HG03460 (cell line): Measurements from ENCODE around the gene CNKSR1.

ENCODE experiments used
- ATAC-seq: cut with Tn5 transposase; IDR thresholded peaks from one replicate; pipeline ENCODE4 v1.9.1; 2021; ENCODE audit not compliant: unreplicated experiment

Gene CNKSR1

DNA sequence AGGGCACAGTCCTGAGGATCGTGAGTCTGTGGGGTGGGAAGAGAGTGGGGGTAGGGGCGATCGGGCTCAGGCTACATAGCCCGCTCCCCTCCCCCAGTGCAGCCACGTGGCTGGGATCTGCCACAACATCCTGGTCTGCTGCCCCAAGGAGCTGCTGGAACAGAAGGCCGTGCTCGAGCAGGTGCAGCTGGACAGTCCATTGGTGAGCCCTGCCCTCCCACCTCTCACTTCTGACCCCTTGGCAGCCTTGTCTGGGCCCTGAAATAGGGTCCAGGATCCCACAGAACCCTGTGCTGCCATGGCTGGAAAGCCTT lies 5.0 kb downstream of the CNKSR1 start:
- no peak for ATAC-seq

DNA sequence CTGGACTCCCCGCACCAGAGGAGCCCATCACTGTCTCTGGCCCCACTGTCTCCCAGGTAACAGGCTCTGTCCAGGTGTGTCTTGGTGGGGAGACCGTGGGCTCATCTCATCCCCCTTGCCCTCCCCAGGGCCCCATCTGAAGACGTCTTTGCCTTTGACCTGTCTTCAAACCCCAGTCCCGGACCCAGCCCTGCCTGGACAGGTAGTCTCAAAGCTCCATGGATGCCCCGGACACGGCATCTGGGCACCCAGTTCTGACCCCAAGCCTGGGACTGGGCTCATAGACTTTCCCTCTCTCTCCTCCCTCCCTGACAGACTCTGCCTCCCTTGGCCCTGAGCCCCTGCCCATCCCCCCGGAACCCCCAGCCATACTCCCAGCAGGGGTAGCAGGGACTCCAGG lies 6.8 kb downstream of the CNKSR1 start:
- no peak for ATAC-seq

DNA sequence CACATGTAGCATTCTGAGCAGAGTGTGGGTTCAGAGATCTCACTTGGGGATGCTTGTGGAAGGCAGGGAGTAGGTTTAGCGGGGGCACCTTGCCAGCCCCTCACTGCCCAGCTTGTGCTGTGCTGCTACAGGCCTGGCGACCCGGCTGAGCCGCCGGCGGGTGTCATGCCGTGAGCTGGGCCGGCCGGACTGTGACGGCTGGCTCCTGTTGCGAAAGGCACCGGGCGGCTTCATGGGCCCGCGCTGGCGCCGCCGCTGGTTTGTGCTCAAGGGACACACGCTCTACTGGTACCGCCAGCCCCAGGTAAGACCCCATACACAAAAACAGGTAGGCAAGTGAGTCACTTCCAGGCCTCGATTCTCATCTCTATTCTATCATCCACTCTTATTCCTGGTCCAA lies 7.6 kb downstream of the CNKSR1 start:
- no peak for ATAC-seq

DNA sequence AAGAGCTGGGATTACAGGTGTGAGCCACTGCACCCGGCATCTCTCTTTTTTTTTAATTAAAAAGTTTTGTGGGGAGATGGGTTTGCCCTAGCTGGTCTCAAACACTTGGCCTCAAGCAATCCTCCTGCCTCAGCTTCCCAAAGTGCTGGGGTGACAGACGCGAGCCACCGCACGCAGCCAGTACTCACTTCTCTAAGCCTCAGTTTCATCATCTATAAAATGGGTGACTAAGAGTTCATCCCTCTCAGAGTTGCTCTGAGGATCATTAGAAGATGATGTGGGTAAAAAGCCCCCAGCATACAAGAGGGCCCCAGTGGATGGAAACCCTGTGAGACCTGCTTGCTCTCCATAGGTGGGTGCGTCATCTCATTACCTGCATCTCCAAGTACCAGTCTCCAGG lies 10.6 kb downstream of the CNKSR1 start:
- ATAC-seq: no peak

DNA sequence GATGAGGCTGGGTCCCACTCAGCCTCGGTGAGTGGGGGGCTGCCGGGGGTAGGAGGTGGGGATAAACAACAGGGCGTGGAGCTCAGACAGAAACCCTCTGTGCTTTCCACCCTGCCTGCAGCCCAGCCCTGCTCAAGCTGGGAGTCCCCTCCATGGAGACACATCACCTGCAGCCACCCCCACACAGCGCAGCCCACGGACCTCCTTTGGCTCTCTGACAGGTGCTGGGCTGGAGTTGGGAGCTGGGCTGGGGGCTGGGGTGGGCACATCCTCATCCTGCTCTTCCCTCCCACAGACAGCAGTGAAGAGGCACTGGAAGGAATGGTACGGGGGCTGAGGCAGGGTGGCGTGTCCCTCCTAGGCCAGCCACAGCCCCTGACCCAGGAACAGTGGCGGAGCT lies 11.2 kb downstream of the CNKSR1 start:
- ATAC-seq: no peak

DNA sequence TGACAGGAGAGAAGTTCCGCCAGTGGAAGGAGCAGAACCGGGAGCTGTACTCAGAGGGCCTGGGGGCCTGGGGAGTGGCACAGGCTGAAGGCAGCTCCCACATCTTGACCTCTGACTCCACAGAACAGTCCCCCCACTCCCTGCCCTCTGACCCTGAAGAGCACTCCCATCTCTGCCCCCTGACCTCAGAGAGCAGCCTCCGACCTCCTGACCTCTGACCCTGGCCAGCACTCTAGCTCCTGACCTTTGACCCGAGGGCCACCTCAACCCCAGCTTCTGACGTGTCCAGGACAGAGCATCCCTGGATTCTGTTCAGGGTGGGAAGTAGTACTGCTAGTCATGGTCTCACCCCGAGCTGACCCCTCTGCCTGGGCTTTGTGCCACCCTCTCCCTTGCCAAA lies 12.0 kb downstream of the CNKSR1 start:
- ATAC-seq: no peak

DNA sequence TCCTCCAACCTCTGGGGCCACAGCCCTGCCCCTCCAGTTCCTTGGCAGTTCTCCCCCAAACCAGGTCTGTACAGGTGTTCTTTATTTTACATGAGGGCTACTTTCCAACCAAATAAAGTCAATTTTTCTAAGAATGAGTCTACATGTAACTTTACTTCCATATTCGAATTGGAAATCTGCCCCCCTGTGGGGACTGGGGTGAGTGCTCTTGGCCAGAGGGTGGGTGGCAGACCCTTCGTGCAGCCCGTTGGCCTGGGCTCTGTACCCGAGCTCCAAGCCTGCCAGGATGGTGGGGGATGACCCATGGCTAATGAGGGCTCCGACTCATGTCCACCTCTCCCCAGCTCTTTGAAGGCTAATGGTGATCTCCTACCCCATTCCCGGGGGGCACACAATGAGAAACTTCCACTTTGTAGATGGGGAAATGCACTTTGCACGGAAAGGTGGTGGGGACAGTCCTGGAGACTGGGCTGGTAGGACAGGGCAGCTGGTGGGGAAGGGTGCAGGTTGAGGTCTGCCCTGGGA lies 12.5 kb downstream of the CNKSR1 start:
- no peak for ATAC-seq

DNA sequence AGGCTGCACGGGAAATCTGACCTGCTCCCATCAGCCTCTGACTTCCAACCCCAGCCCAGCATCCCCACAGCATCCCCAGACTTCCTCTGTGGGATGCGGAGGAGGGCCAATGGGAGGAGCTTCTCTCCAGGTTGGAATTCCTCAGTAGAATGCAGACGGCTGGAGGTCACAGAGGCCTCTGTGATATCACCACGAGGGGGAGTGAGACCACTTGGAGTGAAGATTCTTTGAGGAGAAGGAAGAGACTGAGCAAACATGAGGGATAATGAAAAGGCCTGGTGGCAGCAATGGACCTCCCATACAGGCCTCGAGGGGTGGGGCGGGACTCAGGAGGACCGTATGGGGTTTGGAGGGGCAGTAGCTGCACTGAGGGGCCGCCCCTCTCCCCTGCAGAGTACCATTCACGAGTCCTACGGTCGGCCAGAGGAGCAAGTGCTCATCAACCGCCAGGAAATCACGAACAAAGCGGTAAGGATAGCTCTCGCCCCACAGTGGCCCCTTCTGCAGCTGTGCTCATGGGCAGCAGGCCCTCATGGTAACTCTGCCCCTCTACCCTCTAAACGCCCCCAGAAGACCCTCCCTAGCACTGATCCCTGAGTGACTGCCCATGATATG lies 13.2 kb downstream of the CNKSR1 start, which contains the start of gene CATSPER4:
Gene CATSPER4 (plus strand): TSS at position 230 of the 615 bp plus-strand sequence. CDS start 26 bp downstream, at position 256.
- no peak for ATAC-seq

DNA sequence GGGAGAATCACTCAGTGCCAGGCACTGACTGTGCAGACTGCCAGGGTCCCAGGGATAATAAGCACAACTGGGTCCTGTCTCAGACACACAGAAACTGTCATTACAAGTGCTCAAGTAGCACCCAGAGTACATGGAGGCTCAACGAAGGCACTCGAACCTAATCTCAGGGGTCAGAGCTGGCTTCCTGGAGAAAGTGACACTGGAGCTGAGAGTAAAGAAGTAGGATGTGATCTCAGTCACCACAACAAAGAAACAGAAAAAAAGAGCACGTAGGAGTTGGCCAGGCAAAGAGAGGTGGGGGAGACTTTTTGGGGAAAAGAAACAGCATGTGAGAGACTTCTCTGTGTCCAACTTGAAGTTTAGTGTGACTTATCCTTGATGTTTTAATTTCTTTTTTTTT lies 14.4 kb downstream of the CNKSR1 start:
- no peak for ATAC-seq

DNA sequence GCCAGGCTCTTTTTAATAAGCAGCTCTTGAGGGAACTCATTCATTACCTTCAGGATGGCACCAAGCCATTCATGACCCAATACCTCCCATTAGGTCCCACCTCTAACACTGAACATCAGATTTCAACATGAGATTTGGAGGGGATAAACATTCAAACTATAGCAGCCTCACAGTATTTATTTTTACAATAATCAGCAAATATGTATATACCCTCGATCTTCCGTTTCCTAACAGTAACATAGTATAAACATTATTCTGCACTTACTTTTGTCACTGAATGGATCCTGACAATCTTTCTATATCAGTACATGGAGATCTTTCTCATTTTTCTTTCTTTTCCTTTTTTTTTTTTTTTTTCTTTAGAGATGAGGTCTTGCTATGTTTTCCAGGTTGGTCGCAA lies 18.5 kb downstream of the CNKSR1 start:
- no peak for ATAC-seq

DNA sequence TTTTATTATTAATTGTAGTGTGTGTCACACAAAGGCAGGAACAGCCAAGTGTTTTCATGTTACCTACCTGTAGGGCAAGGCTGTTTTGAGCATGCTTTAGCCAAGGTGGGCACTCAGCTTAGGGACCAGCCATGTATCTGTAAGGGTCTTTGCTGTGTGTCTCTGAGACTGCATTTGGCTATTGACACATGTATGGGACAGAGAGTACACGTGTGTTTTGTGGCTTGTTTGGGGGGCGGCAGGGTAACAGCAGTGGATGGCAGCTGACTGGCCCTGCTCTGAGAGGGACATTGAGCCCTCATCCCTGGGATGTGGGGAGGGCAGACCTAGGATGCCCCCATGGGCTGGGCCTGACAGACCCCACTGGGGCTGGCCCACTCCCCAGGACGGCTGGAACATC lies 20.0 kb downstream of the CNKSR1 start:
- no peak for ATAC-seq

DNA sequence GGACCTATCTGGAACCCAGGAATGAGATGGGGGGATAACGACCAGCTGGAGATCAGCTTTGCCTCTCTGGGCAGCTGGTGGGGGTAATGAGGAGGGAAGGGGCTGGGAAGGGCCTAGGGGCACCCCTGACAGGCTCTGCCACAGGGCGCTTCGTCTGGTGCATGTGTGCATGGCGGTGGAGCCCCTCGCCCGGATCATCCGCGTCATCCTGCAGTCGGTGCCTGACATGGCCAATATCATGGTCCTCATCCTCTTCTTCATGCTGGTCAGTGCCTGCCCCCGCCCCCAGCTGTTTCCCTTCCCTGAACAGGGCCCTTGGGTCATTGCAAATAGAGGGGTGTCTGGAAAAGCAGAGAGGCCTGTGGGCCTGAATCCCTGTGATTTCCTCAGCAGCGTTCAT lies 20.5 kb downstream of the CNKSR1 start:
- no peak for ATAC-seq

DNA sequence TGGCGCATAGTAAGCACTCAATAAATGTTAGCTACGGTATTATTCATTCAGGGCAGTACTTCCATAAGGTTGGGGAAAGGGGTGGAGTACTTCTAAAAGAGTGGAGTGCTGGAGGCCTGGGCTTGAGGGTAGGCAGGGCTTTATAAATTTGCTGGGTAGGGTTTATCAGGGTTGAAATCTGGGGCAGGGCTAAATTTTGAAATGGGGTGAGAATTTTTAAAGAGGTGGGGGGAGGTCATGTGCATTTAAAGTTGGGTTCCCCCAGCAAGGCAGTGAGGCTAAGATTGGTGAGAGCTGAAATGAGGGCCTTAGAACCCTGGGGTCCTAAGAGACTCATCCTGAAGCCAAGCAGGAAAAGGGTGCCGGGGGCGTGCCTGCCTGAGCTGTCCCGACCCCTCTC lies 23.1 kb downstream of the CNKSR1 start:
- ATAC-seq: no peak

DNA sequence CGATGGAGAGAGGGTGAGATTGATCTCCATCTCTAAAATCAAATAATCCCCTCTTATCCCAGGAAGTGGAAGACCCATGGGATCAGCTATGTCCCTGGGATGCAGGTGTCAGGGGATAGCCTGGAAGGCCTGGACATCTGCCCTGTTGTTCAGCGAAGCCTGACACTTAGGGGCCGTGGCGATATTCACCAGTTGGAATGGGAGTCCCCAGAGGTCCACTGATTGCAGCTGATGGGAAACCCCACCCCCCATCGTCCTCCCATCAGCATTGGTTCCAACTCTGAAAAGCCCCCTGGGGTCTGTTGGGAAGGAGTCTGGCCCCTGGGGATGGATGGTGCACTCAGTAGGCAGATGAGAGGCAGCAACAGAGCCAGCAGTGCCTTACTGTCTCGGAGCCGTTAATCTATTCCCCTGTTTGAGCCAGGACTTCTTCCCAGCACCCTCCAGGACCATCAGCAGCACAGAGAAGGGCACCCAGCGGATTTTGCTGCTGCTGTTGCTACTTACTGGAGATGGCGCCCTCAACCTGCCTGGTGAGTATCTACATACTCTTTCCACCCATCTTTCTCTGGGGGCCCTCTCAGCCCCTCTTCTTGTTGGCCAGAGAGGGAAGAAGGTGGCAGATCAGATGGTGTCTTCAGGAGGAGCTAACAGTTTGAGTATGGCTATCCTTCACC lies 26.5 kb downstream of the CNKSR1 start:
- no peak for ATAC-seq

DNA sequence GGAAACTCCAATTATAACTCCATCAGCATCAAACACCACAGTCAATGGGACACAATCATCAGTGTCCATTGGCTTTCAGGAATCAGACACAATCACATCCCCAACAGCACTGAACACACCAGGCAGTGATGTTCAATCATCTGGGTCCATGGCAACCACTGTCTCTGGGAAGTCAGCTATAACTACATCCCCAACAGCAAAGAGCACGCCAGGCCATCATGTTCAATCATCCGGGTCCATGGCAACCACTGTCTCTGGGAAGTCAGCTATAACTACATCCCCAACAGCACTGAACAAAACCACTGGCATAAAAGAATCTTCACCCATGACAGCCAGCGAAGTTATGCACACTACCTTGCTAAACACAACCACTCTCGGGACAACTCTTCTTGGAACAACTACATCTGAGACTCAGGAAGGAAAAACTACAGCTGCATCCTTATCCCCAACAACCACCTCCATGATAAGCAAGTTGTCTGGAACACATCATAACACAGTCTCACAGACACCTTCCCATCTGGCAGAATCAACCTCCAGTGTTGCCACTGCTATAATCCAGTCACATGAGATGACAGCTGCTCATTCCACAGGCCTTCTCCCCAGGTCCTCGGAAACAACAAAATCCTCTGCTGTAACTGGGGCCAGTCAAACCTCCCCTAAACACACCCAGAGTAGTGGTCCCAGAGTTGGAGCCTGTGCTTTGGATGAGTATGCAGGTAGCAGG lies 33.0 kb downstream of the CNKSR1 start:
- ATAC-seq: no peak

DNA sequence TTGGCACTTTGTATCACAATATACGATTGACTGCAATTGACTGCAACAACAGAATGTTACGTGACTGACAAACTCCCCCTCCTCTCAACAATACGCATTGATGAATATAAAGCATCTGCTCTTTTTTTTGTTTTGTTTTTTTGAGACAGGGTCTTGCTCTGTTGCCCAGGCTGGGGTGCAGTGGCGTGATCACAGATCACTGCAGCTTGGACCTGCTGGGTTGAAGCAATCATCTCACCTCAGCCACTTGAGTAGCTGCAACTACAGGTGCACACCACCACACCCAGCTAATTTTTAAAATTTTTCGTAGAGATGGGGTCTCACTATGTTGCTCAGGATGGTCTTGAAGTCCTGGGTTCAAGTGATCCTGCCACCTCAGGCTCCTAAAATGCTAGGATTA lies 35.4 kb downstream of the CNKSR1 start:
- ATAC-seq: no peak

DNA sequence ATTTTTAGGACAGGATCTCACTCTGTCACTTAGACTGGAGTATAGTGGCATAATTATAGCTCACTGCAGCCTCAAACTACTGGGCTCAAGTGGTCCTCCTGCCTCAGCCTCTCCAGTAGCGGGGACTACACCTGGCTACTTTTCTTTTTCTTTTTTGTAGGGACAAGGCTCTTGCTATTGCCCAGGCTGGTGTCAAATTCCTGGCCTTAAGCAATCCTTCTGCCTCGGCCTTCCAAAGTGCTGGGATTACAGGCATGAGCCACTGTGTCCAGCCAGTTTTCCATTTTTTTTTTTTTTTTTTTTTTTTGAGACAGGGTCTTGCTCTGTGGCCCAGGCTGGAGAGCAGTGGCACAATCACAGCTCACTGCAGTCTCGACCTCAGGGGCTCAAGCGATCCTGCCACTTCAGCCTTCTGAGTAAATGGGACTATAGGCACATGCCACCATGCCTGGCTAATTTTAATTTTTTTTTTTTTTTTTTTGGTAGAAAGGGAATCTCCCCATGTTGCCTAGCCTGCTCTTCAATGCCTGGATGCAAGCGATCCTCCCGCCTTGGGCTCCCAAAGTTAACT lies 36.1 kb downstream of the CNKSR1 start:
- no peak for ATAC-seq

DNA sequence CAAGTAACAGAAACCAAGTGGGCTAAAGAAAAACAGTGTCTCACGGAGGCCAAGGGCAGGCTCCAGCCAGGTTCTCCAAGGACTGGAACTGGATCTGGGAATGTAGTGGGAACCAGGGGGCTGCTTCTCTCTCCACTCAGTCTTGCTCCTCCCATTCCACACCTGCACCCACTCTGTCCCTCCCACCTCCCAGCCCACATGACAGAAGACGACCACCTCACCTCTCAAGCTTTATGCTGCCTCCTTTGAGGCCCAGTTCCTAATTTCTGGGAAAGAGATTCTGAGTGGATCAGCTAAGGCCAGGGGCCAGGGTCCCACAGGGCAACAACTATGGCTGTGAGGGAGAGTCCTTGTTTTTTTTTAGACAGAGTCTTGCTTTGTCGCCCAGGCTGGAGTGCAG lies 38.0 kb downstream of the CNKSR1 start:
- no peak for ATAC-seq

DNA sequence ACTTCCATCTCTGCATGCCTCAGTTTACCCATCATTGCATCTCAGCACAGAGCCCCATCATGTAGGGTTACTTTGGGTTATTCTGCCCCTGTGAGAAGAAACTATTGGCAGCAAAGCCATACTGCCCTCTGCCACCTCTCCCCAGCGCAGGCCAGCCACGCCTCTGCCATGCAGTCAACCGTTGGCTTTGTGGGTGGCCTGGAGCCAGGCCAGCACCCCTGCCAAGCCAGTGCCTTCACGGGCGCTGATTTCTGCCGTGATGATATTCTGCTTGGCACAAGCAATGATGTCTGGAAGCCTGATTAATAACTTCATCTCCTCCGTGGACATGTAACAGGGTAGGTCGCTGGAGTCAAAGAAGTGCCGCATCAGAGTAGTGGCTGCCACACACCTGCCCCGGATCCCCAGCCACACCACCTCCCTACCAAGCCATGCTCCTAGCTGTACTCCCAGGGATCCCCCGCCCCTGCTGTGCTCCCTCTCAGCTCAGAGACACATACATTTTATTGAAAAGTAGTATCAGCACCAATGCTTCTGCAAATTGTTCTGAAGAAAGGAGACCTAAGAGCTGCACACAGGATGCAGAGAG lies 41.7 kb downstream of the CNKSR1 start:
- no peak for ATAC-seq

DNA sequence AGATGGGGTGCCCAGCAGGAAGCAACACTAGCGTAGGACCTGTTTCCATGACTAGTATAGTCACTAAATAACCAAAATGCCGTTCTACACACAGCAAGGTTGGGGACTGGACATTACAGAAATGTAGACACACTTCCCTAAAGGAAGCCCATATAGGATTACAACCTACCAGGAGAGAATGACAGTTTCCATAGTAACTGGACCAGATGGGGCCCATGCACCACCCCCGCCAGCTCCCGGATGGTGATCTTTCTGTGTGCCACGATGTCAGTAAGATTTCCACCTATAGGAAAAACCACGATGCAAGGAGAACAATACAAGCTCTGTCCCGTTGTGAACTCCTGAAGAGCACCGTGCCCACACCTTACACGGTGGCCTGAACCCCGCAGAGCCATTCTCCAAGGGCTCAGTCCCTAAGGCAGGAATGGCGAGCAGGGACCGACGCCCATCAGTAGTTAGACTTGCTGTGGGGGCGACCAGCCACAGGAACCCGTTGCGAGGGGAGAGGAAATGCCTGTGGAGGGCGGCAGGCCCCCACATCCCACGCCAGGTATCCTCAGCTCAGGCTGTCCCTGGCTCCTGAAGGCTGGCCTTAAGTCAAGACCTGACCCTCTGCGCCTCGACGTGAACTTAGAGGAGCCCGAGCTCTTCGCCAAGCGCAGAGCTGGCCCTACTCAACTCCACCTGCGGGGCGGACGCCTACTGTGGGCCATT lies 43.1 kb downstream of the CNKSR1 start:
- ATAC-seq: no peak

DNA sequence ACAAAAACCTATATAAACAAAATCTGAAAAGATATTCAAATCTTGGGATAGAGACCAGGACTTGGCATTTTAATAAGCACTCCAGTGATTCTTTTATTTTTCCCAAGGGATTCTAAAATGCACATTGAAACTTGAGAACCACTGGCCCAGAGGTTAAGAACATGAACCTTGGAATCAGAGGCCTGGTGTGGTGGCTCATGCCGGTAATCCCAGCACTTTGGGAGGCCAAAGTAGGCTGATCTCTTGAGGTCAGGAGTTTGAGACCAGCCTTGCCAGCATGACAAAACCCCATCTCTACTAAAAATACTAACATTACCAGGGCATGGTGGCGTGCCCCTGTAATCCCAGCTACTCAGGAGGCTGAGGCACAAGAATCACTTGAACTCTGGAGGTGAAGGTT lies 43.8 kb downstream of the CNKSR1 start:
- ATAC-seq: no peak
